Measurements from ENCODE around the gene DEPDC1B.
"Not testable (repeated sequence)": the region's sequence is repeated elsewhere in the genome, so short reads cannot be mapped to it uniquely, and the experiment has no call there.

DEPDC1B gene

GRCh38 chr5:60638300-60638699, 61.7 kb downstream of the DEPDC1B start:
- no peak overlapping the region for H3K27ac Mint-ChIP-seq
- H3K9me3 Mint-ChIP-seq (ENCODE audit: low read depth) = no peaks in the 10 kb centered on the region
- no peaks in the 10 kb centered on the region for H3K27me3 Mint-ChIP-seq
- no peaks in the 10 kb centered on the region for H3K4me1 Mint-ChIP-seq (ENCODE audit: low read depth)
- no peaks in the 10 kb centered on the region for H3K36me3 Mint-ChIP-seq
- no peak overlapping the region for H3K4me3 Mint-ChIP-seq

DNA sequence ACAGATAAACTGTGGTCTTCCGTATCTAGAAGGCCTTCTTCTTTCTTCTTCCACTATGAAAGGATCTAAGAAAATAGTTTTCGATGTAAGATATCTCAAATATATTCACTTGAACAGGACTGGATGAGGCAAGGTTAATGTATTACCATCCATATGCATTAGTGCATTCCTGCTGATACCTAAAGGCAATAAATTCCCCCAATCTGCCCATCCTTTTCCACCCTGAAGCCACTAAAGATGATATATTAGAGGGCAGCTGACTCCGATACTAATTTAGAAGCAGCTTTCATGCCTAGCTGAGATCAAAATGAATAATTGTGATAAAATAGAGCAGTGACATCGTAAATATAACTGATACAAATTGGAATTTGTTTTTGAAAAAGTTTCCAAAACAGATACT, 63.3 kb downstream of the DEPDC1B start:
- no peaks in the 10 kb centered on the region for H3K4me1 Mint-ChIP-seq (ENCODE audit: low read depth)
- no peaks in the 10 kb centered on the region for H3K36me3 Mint-ChIP-seq
- H3K9me3 Mint-ChIP-seq (ENCODE audit: low read depth) = no peaks in the 10 kb centered on the region
- no peaks in the 10 kb centered on the region for H3K27me3 Mint-ChIP-seq
- H3K4me3 Mint-ChIP-seq = no peak overlapping the region
- no peak overlapping the region for H3K27ac Mint-ChIP-seq

GRCh38 chr5:60636001-60636400, 64.0 kb downstream of the DEPDC1B start:
- no peaks in the 10 kb centered on the region for H3K9me3 Mint-ChIP-seq (ENCODE audit: low read depth)
- no peak overlapping the region for H3K27ac Mint-ChIP-seq
- no peak overlapping the region for H3K4me3 Mint-ChIP-seq
- no peaks in the 10 kb centered on the region for H3K36me3 Mint-ChIP-seq
- no peaks in the 10 kb centered on the region for H3K27me3 Mint-ChIP-seq
- no peaks in the 10 kb centered on the region for H3K4me1 Mint-ChIP-seq (ENCODE audit: low read depth)

- Mint-ChIP-seq H3K27me3 (no peaks in the 10 kb centered on the region), H3K27ac (no peak overlapping the region), H3K4me3 (no peak overlapping the region), H3K4me1 (ENCODE audit: low read depth) (no peaks in the 10 kb centered on the region), H3K9me3 (ENCODE audit: low read depth) (no peaks in the 10 kb centered on the region), H3K36me3 (no peaks in the 10 kb centered on the region)
Measured at GRCh38 chr5:60634051-60634450, 65.9 kb downstream of the DEPDC1B start.

- Mint-ChIP-seq H3K4me1 (ENCODE audit: low read depth) (no peaks in the 10 kb centered on the region), H3K4me3 (no peak overlapping the region), H3K27ac (no peak overlapping the region), H3K27me3 (no peaks in the 10 kb centered on the region), H3K36me3 (no peaks in the 10 kb centered on the region), H3K9me3 (ENCODE audit: low read depth) (no peaks in the 10 kb centered on the region)
Measured at GRCh38 chr5:60633341-60633740, 66.6 kb downstream of the DEPDC1B start.

- H3K36me3 Mint-ChIP-seq = no peaks in the 10 kb centered on the region
- H3K4me1 Mint-ChIP-seq (ENCODE audit: low read depth) = no peaks in the 10 kb centered on the region
- H3K9me3 Mint-ChIP-seq (ENCODE audit: low read depth) = no peaks in the 10 kb centered on the region
- H3K27ac Mint-ChIP-seq = no peak overlapping the region
- no peak overlapping the region for H3K4me3 Mint-ChIP-seq
- H3K27me3 Mint-ChIP-seq = no peaks in the 10 kb centered on the region
Measured at GRCh38 chr5:60632153-60632552, 67.8 kb downstream of the DEPDC1B start.

GRCh38 chr5:60630836-60631235, 69.1 kb downstream of the DEPDC1B start:
- Mint-ChIP-seq H3K36me3 (no peaks in the 10 kb centered on the region), H3K4me3 (no peak overlapping the region), H3K27ac (no peak overlapping the region), H3K27me3 (no peaks in the 10 kb centered on the region), H3K9me3 (ENCODE audit: low read depth) (no peaks in the 10 kb centered on the region), H3K4me1 (ENCODE audit: low read depth) (no peaks in the 10 kb centered on the region)

DNA sequence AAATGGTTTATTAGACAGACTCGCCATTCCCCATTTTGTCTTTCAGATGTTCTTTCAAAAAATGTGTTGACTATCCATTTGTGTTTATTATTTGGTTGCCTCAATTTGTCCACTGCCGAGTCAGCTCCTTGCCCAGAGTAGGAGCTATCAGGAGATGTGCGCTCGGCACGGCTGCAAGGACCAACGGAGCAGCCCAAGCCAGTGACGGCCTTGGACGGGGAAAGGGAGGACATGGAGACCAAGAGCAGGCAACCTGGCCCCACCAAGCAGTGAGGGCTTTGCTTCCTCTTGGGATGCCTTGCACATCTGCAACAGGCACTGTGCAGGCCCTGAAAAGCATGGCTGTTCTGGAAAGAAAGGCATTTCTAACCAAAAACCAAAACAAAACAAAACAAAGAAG, 69.8 kb downstream of the DEPDC1B start:
- H3K27me3 Mint-ChIP-seq = no peaks in the 10 kb centered on the region
- no peak overlapping the region for H3K27ac Mint-ChIP-seq
- no peak overlapping the region for H3K4me3 Mint-ChIP-seq
- H3K9me3 Mint-ChIP-seq (ENCODE audit: low read depth) = no peaks in the 10 kb centered on the region
- H3K36me3 Mint-ChIP-seq = no peaks in the 10 kb centered on the region
- no peaks in the 10 kb centered on the region for H3K4me1 Mint-ChIP-seq (ENCODE audit: low read depth)

GRCh38 chr5:60624875-60625274, 75.1 kb downstream of the DEPDC1B start:
- not testable (repeated sequence) for H3K36me3 Mint-ChIP-seq; H3K4me3 Mint-ChIP-seq; H3K4me1 Mint-ChIP-seq (ENCODE audit: low read depth); H3K27ac Mint-ChIP-seq; H3K9me3 Mint-ChIP-seq (ENCODE audit: low read depth); H3K27me3 Mint-ChIP-seq

DNA sequence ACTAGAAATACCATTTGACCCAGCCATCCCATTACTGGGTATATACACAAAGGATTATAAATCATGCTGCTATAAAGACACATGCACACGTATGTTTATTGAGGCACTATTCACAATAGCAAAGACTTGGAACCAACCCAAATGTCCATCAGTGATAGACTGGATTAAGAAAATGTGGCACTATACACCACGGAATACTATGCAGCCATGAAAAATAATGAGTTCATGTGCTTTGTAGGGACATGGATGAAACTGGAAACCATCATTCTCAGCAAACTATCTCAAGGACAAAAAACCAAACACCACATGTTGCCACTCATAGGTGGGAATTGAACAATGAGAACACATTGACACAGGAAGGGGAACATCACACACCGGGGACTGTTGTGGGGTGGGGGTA, 79.2 kb downstream of the DEPDC1B start:
- H3K4me1 Mint-ChIP-seq (ENCODE audit: low read depth); H3K9me3 Mint-ChIP-seq (ENCODE audit: low read depth); H3K36me3 Mint-ChIP-seq; H3K27me3 Mint-ChIP-seq; H3K4me3 Mint-ChIP-seq; H3K27ac Mint-ChIP-seq: not testable (repeated sequence)

DNA sequence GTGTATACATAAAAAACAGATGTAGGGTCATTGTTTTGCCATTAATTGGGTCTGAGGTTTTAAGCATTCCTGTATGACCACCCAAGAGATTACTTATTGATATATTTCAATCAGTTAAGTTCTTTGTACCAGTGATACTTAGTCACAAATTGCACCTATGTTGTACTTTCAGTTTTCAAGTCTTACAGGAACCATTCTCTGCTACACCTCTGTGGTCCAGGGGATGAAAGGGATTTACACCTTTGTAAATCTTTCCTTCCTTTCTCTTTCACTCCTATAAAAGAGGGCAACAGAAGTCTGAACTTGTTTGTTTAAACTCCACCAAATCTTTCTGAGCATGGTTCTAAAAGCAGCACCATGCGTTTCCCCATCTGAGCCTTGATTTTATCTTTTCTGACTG, 86.1 kb downstream of the DEPDC1B start:
- H3K36me3 Mint-ChIP-seq = no peaks in the 10 kb centered on the region
- no peak overlapping the region for H3K4me3 Mint-ChIP-seq
- H3K27me3 Mint-ChIP-seq = no peaks in the 10 kb centered on the region
- H3K27ac Mint-ChIP-seq = no peak overlapping the region
- H3K4me1 Mint-ChIP-seq (ENCODE audit: low read depth) = peaks cover 4% of the 10 kb centered on the region
- peaks cover 4% of the 10 kb centered on the region for H3K9me3 Mint-ChIP-seq (ENCODE audit: low read depth)

- peaks cover 4% of the 10 kb centered on the region for H3K4me1 Mint-ChIP-seq (ENCODE audit: low read depth)
- peaks cover 4% of the 10 kb centered on the region for H3K9me3 Mint-ChIP-seq (ENCODE audit: low read depth)
- peaks cover 2% of the 10 kb centered on the region for H3K27me3 Mint-ChIP-seq
- H3K4me3 Mint-ChIP-seq = no peak overlapping the region
- H3K27ac Mint-ChIP-seq = no peak overlapping the region
- no peaks in the 10 kb centered on the region for H3K36me3 Mint-ChIP-seq
Measured at GRCh38 chr5:60611099-60611740, 88.7 kb downstream of the DEPDC1B start.

GRCh38 chr5:60604771-60605170, 95.2 kb downstream of the DEPDC1B start:
- Mint-ChIP-seq H3K4me3 (no peak overlapping the region), H3K27ac (no peak overlapping the region), H3K9me3 (ENCODE audit: low read depth) (no peaks in the 10 kb centered on the region), H3K36me3 (no peaks in the 10 kb centered on the region), H3K27me3 (peaks cover 2% of the 10 kb centered on the region), H3K4me1 (ENCODE audit: low read depth) (no peaks in the 10 kb centered on the region)

- Mint-ChIP-seq H3K9me3 (ENCODE audit: low read depth) (no peaks in the 10 kb centered on the region), H3K27ac (no peak overlapping the region), H3K4me1 (ENCODE audit: low read depth) (peaks cover 20% of the 10 kb centered on the region), H3K4me3 (no peak overlapping the region), H3K36me3 (no peaks in the 10 kb centered on the region), H3K27me3 (no peaks in the 10 kb centered on the region)
Measured at GRCh38 chr5:60598424-60598823, 101.5 kb downstream of the DEPDC1B start.

- Mint-ChIP-seq H3K36me3 (no peaks in the 10 kb centered on the region), H3K4me1 (ENCODE audit: low read depth) (peaks cover 20% of the 10 kb centered on the region), H3K27ac (no peak overlapping the region), H3K27me3 (no peaks in the 10 kb centered on the region), H3K4me3 (no peak overlapping the region), H3K9me3 (ENCODE audit: low read depth) (no peaks in the 10 kb centered on the region)
Measured at GRCh38 chr5:60597572-60598320, 102.2 kb downstream of the DEPDC1B start.
